HepG2 (cell line): ENCODE data around the gene HLA-DQB2. TPM values are rescaled to one million over a fixed set of nuclear protein-coding genes. Genes with fewer than 3 reads are reported as not detected.

Source experiments
- ATAC-seq: fragments of 200-7000 bp; cut with Tn5 transposase; 3 replicates; pipeline ENCODE4 v1.9.1; 2020; ENCODE audit warnings: mild to moderate bottlenecking, moderate library complexity
- BruUV-seq: library from RNA; stranded (reverse); fragments of 400-500 nt; replicated peaks from 2 replicates; lab custom pipeline; 2021; lab: Mats Ljungman, UMichigan
- CTCF ChIA-PET: fragments of 300-600 bp; formaldehyde crosslinking; extraction: SDS; loops from one replicate; lab custom pipeline; 2021; ENCODE audit warnings: low total read pairs, inconsistent platforms, low intra/inter-chr PET ratio; lab: Yijun Ruan, JAX
- POLR2A ChIA-PET: fragments of 350-600 bp; sonication (Branson Sonifier 250); formaldehyde crosslinking; loops from one replicate; lab custom pipeline; 2020; ENCODE audit warnings: antibody characterized with exemption, inconsistent platforms; lab: Yijun Ruan, JAX
- DNase-seq: peaks from one replicate; pipeline ENCODE4 v3.0.0-alpha.2; 2015; ENCODE audit warnings: low spot score
- FAIRE-seq: peaks from 3 replicates; lab custom pipeline; 2011; peaks lifted over from hg19 to GRCh38; lab: Jason Lieb, UNC
- H2AFZ ChIP-seq: one replicate; pipeline ENCODE4 v1.6.1; 2011; ENCODE audit warnings: low read length, inconsistent platforms
- H3K27ac ChIP-seq: fragments of 300-600 bp; 3 replicates; pipeline ENCODE4 v1.8.0; 2011; ENCODE audit warnings: mixed run types, mild to moderate bottlenecking, mixed read lengths, low read length, inconsistent platforms; ENCODE audit not compliant: insufficient read depth; ENCODE audit errors: extremely low read length
- H3K27me3 ChIP-seq, 2 experiments: fragments of 200-600 bp in 1 of 2; 2 replicates in 1 of 2; 3 replicates in 1 of 2; pipeline versions ENCODE4 v1.6.0 to v1.8.0; 2011; ENCODE audit warnings: low read length in 2 of 2, mild to moderate bottlenecking in 2 of 2, moderate library complexity in 2 of 2, inconsistent platforms in 1 of 2; ENCODE audit not compliant: insufficient read depth in 2 of 2, control insufficient read depth in 1 of 2
- H3K36me3 ChIP-seq, 2 experiments: fragments of 200-600 bp in 1 of 2; replicated peaks in 1 of 2; 2 replicates in 1 of 2; 3 replicates in 1 of 2; pipeline versions ENCODE4 v1.5.1 to v1.8.0; 2011; ENCODE audit warnings: low read length in 2 of 2, inconsistent platforms in 1 of 2; ENCODE audit not compliant: insufficient read depth in 2 of 2, control insufficient read depth in 1 of 2
- H3K4me1 ChIP-seq: 2 replicates; pipeline ENCODE4 v1.5.1; 2012; ENCODE audit warnings: low read length, inconsistent platforms; ENCODE audit not compliant: insufficient read depth
- H3K4me2 ChIP-seq: 2 replicates; pipeline ENCODE4 v1.6.0; 2011; ENCODE audit warnings: low read depth, low read length, inconsistent platforms
- H3K4me3 ChIP-seq, 3 experiments: fragments of 200-600 bp in 1 of 3; sonication (generic), shearing (Covaris generic) in 1 of 3; replicated peaks in 1 of 3; 2 replicates each; pipeline ENCODE4 v1.5.1; 2011 to 2016; ENCODE audit warnings: low read length in 3 of 3, inconsistent platforms in 2 of 3, low read depth in 2 of 3, mild to moderate bottlenecking in 2 of 3, control low read depth in 1 of 3, mixed read lengths in 1 of 3; ENCODE audit not compliant: insufficient read depth in 1 of 3
- H3K79me2 ChIP-seq: one replicate; pipeline ENCODE4 v1.6.1; 2011; ENCODE audit warnings: low read length, inconsistent platforms; ENCODE audit not compliant: insufficient read depth
- H3K9ac ChIP-seq: 2 replicates; pipeline ENCODE4 v1.6.0; 2011; ENCODE audit warnings: mild to moderate bottlenecking, low read depth, low read length, inconsistent platforms; ENCODE audit not compliant: insufficient read depth
- H3K9me3 ChIP-seq: 2 replicates; pipeline ENCODE4 v1.5.1; 2012; ENCODE audit warnings: mild to moderate bottlenecking, low read length
- H4K20me1 ChIP-seq: 2 replicates; pipeline ENCODE4 v1.6.0; 2011; ENCODE audit warnings: inconsistent platforms, mild to moderate bottlenecking, low read length, moderate library complexity; ENCODE audit not compliant: insufficient read depth
- AHR ChIP-seq: IDR thresholded peaks from 2 replicates; pipeline ENCODE4 v1.6.1; 2018; ENCODE audit warnings: missing genetic modification reagents, missing compliant biosample characterization
- ARID4A ChIP-seq: sonication (generic); formaldehyde crosslinking; IDR thresholded peaks from 2 replicates; pipeline ENCODE4 v1.5.0; 2020; ENCODE audit warnings: mild to moderate bottlenecking, missing genetic modification reagents, borderline replicate concordance
- ATRX ChIP-seq: sonication (generic); formaldehyde crosslinking; IDR thresholded peaks from 2 replicates; pipeline ENCODE4 v1.4.0; 2020; ENCODE audit warnings: missing genetic modification reagents, borderline replicate concordance
- BORCS8-MEF2B ChIP-seq: sonication (generic); formaldehyde crosslinking; IDR thresholded peaks from 2 replicates; pipeline ENCODE4 v1.8.0; 2022; ENCODE audit warnings: mild to moderate bottlenecking, missing genetic modification reagents
- CREB3 ChIP-seq: sonication (generic); formaldehyde crosslinking; IDR thresholded peaks from 2 replicates; pipeline ENCODE4 v1.5.0; 2020; ENCODE audit warnings: missing genetic modification reagents
- HINFP ChIP-seq: sonication (generic); formaldehyde crosslinking; IDR thresholded peaks from 2 replicates; pipeline ENCODE4 v1.4.0; 2020; ENCODE audit warnings: low read depth, mild to moderate bottlenecking, missing genetic modification reagents
- HNF4A ChIP-seq: sonication (generic); formaldehyde crosslinking; IDR thresholded peaks from 2 replicates; pipeline ENCODE4 v1.4.0; 2020; ENCODE audit warnings: missing genetic modification reagents
- MEIS1 ChIP-seq: sonication (generic); formaldehyde crosslinking; IDR thresholded peaks from 2 replicates; pipeline ENCODE4 v1.9.0; 2021; ENCODE audit warnings: mild to moderate bottlenecking, missing genetic modification reagents, moderate library complexity, borderline replicate concordance
- NRL ChIP-seq: sonication (generic); formaldehyde crosslinking; IDR thresholded peaks from 2 replicates; pipeline ENCODE4 v1.5.0; 2020; ENCODE audit warnings: missing genetic modification reagents, mild to moderate bottlenecking, moderate library complexity, borderline replicate concordance
- PCBP1 ChIP-seq: fragments of 200-400 bp; formaldehyde crosslinking; IDR thresholded peaks from 2 replicates; pipeline ENCODE4 v1.6.1; 2017; ENCODE audit warnings: mild to moderate bottlenecking, low read depth, low read length, borderline replicate concordance
- RBAK ChIP-seq: sonication (generic); formaldehyde crosslinking; IDR thresholded peaks from 2 replicates; pipeline ENCODE4 v1.5.1; 2020; ENCODE audit warnings: mild to moderate bottlenecking, missing genetic modification reagents
- RFXAP ChIP-seq: sonication (generic); formaldehyde crosslinking; IDR thresholded peaks from 2 replicates; pipeline ENCODE4 v1.4.0; 2020; ENCODE audit warnings: missing genetic modification reagents, borderline replicate concordance
- SIN3B ChIP-seq: fragments of 150-350 bp; IDR thresholded peaks from 2 replicates; pipeline ENCODE4 v1.6.1; 2014; ENCODE audit warnings: low read length
- SRSF1 ChIP-seq: fragments of 200-400 bp; formaldehyde crosslinking; optimal IDR thresholded peaks from 2 replicates; pipeline ENCODE3; 2017; ENCODE audit warnings: mild to moderate bottlenecking, low read depth, low read length, moderate library complexity
- ZNF207 ChIP-seq: fragments of 450-650 bp; IDR thresholded peaks from 2 replicates; pipeline ENCODE4 v1.6.1; 2016; ENCODE audit warnings: antibody characterized with exemption, borderline replicate concordance
- ZNF331 ChIP-seq: sonication (generic); formaldehyde crosslinking; IDR thresholded peaks from 2 replicates; pipeline ENCODE4 v1.4.0; 2020; ENCODE audit warnings: missing genetic modification reagents
- ZNF431 ChIP-seq: sonication (generic); formaldehyde crosslinking; IDR thresholded peaks from 2 replicates; pipeline ENCODE4 v1.9.0; 2022; ENCODE audit warnings: missing genetic modification reagents, low read depth, mild to moderate bottlenecking, borderline replicate concordance
- ZNF615 ChIP-seq: sonication (generic); formaldehyde crosslinking; IDR thresholded peaks from 2 replicates; pipeline ENCODE4 v1.5.0; 2020; ENCODE audit warnings: mild to moderate bottlenecking, missing genetic modification reagents, borderline replicate concordance
- WGBS: methylation state at CpG from one replicate; pipeline ENCODE4 v1.1.6; 2017; ENCODE audit warnings: low lambda C conversion rate; 5-methylcytosine and 5-hydroxymethylcytosine counted together
- in situ Hi-C: cut with HindIII; loops from 2 replicates; pipeline ENCODE4 v1.10.0; 2017; ENCODE audit warnings: low pct_unique_long_range_greater_than_20kb; ENCODE audit not compliant: extremely low pct_ligation_motif_present
- intact Hi-C: fragments of 100-400 bp; cut with micrococcal nuclease; formaldehyde crosslinking; loops from one replicate; pipeline ENCODE4 v1.10.0; 2022; ENCODE audit not compliant: unreplicated experiment
- polyA plus RNA-seq, 8 experiments: library from polyadenylated mRNA; depleted of rRNA in 3 of 8; stranded (reverse) in 7 of 8; unstranded in 1 of 8; fragments of >200 nt; fragmentation: Illumina TruSeq in 4 of 8; extraction: Trizol in 4 of 8; gene quantifications; 2 replicates each; pipeline versions ENCODE4 v1.2.1 to v1.2.3, GENCODE V29; 2011 to 2016; ENCODE audit warnings: low read depth in 4 of 8, missing spikeins in 1 of 8, mixed read lengths in 1 of 8; ENCODE audit not compliant: insufficient read depth in 1 of 8
- total RNA-seq, 5 experiments: library from RNA; depleted of rRNA; stranded (reverse); fragments of >200 nt; fragmentation: Illumina TruSeq; extraction: Trizol; gene quantifications; 2 replicates each; pipeline ENCODE4 v1.2.3, GENCODE V29; 2016; ENCODE audit warnings: low read depth in 1 of 5

HLA-DQB2 gene
- total and polyA plus RNA-seq, 2 of the 13 experiments (the other 11 are each of a cell fraction or from before 2014, with no cell fraction given) = not detected

- TF ChIP-seq SIN3B (no peak), AHR (CRISPR knock-in tag) (no peak)
- TF ChIP-seq, all 625 proteins: peak for 0
These were observed 9.3 kb upstream of the HLA-DQB2 start (continued) for GRCh38 chr6:32772656-32773055.

- Histone ChIP-seq H3K9me3 (no peaks in the 10 kb centered on the region), H3K4me2 (no peak overlapping the region), H3K4me1 (no peaks in the 10 kb centered on the region), H3K79me2 (no peaks in the 10 kb centered on the region), H3K36me3 (no peaks in the 10 kb centered on the region), H3K4me3 (no peak overlapping the region), H4K20me1 (no peaks in the 10 kb centered on the region), H3K9ac (no peak overlapping the region), H2AFZ (no peak overlapping the region), H3K27me3 (peaks cover 0 to 20% of the 10 kb centered on the region in 2 experiments; a peak in 4 of 5 replicates), H3K27ac (no peak overlapping the region)
- ChIA-PET POLR2A (no interaction called here), CTCF (no interaction called here)
- TF ChIP-seq RFXAP (CRISPR knock-in tag) (no peak), ZNF431 (no peak), ARID4A (CRISPR knock-in tag) (no peak), RBAK (CRISPR knock-in tag) (no peak), ZNF615 (CRISPR knock-in tag) (no peak), BORCS8-MEF2B (CRISPR knock-in tag) (no peak), CREB3 (CRISPR knock-in tag) (no peak), MEIS1 (CRISPR knock-in tag) (no peak), SRSF1 (no peak), ZNF331 (CRISPR knock-in tag) (no peak), HINFP (CRISPR knock-in tag) (no peak), PCBP1 (no peak), NRL (CRISPR knock-in tag) (no peak), ATRX (CRISPR knock-in tag) (no peak), ZNF207 (no peak), HNF4A (CRISPR knock-in tag) (no peak)
- DNase-seq (no peak), FAIRE-seq (no peak), ATAC-seq (no peak)
- intact Hi-C loops = no loop called here
- no TSS peak for BruUV-seq
- in situ Hi-C loops = no loop called here
- WGBS = 8% methylated on average over 1 of the region's 1 CpG
These were observed 716 bp upstream of the HLA-DQB2 start for GRCh38 chr6:32764048-32764447.
